NCI-H524 treated with DMSO at 0.1 percent for 48 hours (cell line): ENCODE measurements around the gene NRF1.

Experiments used
- DNase-seq: peaks from one replicate; lab custom pipeline; 2025; lab: John Stamatoyannopoulos, UW

Gene NRF1

GRCh38 chr7:129740574-129741410, 129.3 kb downstream of the NRF1 start:
- no peak for DNase-seq

GRCh38 chr7:129741743-129742213, 130.3 kb downstream of the NRF1 start:
- DNase-seq = peak; percentile 24

GRCh38 chr7:129742256-129742655, 130.7 kb downstream of the NRF1 start:
- no peak for DNase-seq

- no peak for DNase-seq
Measured at GRCh38 chr7:129746857-129747529, 135.5 kb downstream of the NRF1 start.

GRCh38 chr7:129748356-129749109, 137.0 kb downstream of the NRF1 start:
- DNase-seq = no peak

- DNase-seq = no peak
Measured at GRCh38 chr7:129750091-129750490, 138.6 kb downstream of the NRF1 start.

GRCh38 chr7:129750501-129750900, 139.0 kb downstream of the NRF1 start:
- no peak for DNase-seq

GRCh38 chr7:129751916-129752315, 140.4 kb downstream of the NRF1 start:
- no peak for DNase-seq

- no peak for DNase-seq
Measured at GRCh38 chr7:129752760-129753159, 141.2 kb downstream of the NRF1 start.

- no peak for DNase-seq
Measured at GRCh38 chr7:129754406-129754805, 142.9 kb downstream of the NRF1 start.

- no peak for DNase-seq
Measured at GRCh38 chr7:129757991-129758390, 146.5 kb downstream of the NRF1 start.

GRCh38 chr7:129762387-129762969, 151.0 kb downstream of the NRF1 start:
- no peak for DNase-seq

- DNase-seq = no peak
Measured at GRCh38 chr7:129764247-129765084, 152.9 kb downstream of the NRF1 start.

- DNase-seq = no peak
Measured at GRCh38 chr7:129765352-129765751, 153.8 kb downstream of the NRF1 start.

GRCh38 chr7:129767120-129768015, 155.8 kb downstream of the NRF1 start:
- no peak for DNase-seq

GRCh38 chr7:129768614-129769399, 157.3 kb downstream of the NRF1 start:
- no peak for DNase-seq

GRCh38 chr7:129769400-129769774, 157.9 kb downstream of the NRF1 start:
- no peak for DNase-seq

GRCh38 chr7:129769866-129770808, 158.6 kb downstream of the NRF1 start:
- no peak for DNase-seq
